GM21526 (cell line): ENCODE data around the gene TRAPPC3L.
"Not testable (repeated sequence)": the region's sequence is repeated elsewhere in the genome, so short reads cannot be mapped to it uniquely, and the experiment has no call there.

Experiments
- ATAC-seq: cut with Tn5 transposase; IDR thresholded peaks from one replicate; pipeline ENCODE4 v1.9.1; 2021; ENCODE audit warnings: moderate library complexity; ENCODE audit not compliant: unreplicated experiment, low FRiP score

TRAPPC3L gene

DNA sequence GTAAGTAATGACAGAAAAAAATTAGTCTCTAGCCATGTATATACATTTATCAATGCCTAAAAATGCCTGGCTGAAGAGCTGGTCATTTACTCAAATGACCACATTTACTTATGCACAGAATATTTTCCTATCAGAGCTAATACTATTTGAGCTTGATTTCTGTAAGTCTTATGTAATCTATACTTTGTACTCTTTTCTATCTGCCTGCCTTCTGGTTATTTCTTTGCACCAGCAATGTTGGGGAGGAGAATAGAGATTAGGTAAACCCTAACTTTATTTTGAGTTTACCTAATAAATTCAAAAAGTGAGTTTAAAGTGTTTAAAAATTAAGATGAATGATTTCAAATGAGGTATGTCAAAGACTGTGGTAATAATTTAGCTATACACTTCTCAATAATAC is 30.3 kb downstream of the TRAPPC3L start:
- ATAC-seq: no peak

DNA sequence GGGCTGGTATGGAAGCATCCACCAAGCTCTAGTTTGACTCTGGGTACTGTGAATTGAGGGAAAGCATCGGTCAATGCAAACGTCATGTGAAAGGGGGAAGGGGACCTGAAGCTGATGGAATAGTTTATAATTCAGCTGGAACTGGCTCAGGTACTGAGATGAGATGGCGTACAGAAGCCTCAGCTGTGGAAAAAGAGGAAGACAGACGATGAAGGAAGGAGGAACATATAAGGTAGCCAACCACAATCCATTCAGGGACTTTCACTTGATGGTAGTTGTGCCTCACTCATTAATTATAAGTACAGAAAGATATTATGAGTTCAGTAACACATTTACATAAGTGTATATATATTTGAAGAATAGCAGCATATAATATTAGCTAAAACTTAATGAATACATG is 31.4 kb downstream of the TRAPPC3L start:
- no peak for ATAC-seq

DNA sequence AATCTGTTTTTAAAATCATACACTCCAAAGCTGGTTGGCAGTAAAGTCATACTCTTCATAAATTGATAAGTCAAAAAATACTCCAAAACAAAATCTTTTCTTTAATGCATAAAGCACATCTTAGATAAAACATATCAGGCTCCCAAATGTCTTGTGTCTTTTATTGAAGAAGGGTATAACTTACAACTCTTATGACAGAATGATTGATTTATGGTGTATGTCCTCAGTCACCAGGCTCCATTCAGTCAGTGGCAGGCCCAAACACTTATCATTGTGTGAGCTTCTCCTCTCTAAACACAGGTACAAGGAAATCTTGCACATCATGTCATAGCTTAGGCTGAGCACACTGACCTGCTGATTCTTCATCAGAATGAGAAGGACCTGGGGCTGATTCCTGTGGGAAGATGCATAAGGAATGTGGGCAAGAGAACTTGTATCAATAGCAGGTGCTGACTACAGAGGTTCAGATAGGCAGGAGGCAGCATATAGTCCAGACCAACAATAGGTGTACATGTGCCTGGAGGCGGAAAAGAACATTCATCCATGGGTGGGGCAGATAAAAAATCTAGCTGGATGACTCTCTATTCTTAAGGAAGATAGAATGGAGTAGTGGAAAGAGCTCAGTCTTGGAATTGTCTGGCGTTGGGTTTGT is 32.1 kb downstream of the TRAPPC3L start:
- no peak for ATAC-seq

DNA sequence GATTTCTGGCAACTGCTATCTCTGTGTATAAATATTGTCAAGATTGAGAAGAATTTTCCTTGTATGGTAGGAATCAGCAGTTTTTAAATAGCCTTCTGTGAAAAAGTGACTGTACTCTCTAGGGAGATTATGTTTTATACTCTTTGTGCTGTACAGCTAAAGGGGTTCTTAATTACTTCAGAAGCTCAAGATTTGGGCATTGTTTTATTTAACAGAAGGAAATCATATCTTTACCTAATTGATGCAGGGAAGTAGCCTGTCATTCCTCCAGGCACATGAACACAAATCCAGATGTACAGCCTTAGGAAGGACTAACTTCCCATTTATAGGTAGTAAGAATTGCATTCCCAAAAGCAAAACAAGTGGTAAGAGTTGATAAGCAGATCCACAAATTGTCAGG is 32.8 kb downstream of the TRAPPC3L start:
- no peak for ATAC-seq

DNA sequence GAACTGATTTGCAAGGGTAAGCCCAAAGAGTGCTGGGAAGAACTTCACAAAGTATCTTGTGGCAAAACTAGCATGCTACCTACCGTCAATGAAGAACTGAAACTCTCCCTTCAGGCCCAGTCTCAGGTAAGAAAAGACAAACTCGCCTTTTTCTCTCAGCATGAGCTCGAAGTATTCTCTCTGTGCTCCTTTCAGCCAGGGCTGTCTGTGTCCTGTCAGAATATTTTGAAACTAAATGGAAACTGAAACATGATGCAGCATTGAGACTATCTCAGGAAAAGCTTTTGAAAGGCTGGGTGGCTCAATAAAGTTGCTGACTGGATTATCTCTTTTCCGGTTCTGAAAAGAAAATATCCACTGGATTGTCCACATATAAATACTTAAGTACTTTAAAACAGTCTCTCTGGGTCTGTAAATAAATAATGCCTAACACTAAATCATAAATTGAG is 33.3 kb downstream of the TRAPPC3L start:
- ATAC-seq: peak; percentile 98

DNA sequence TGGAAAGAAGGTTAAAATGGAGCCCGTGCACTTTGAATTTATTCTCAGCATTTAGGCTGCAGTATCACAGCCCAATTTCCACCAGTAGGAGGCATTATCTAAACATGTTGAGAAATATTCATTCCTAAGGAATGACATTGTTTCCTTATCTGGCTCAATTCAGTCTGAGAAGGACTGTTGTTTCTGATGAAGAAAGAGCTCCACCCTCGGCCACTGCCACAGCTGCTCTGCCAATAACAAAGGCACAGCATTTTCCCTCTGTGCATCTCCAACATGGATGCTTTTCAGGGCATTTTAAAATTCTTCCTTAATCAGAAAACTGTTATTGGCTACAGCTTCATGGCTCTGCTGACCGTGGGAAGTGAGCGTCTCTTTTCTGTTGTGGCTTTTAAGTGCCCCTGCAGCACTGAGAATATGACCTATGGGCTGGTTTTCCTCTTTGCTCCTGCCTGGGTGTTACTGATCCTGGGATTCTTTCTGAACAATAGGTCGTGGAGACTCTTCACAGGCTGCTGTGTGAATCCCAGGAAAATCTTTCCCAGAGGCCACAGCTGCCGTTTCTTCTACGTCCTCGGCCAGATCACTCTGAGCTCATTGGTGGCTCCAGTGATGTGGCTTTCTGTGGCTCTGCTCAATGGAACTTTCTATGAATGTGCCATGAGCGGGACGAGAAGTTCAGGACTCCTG is 33.9 kb downstream of the TRAPPC3L start, which contains the start of gene CALHM5:
TSS of gene CALHM5 (plus strand) at position 216 of the 687 bp plus-strand sequence. CDS start at position 274, 58 bp downstream.
- ATAC-seq: no peak

DNA sequence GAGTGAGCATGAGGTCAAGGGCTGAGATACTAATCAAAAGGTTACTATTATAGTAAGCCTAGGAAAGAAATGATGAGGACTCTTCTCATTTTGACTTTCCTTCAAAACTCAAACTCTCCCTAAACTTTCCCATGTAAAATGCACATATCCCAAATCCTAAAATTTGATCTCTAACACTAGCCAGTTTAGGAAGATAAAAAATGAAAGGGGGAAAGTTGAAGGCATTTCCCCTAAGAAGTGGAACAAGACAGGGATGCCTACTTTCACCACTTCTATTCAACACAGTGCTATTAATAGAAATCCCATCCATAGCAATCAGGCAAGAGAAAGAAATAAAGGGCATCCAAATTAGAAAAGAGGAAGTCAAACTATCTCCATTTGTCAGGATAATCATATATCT is 37.0 kb downstream of the TRAPPC3L start:
- ATAC-seq: no peak

DNA sequence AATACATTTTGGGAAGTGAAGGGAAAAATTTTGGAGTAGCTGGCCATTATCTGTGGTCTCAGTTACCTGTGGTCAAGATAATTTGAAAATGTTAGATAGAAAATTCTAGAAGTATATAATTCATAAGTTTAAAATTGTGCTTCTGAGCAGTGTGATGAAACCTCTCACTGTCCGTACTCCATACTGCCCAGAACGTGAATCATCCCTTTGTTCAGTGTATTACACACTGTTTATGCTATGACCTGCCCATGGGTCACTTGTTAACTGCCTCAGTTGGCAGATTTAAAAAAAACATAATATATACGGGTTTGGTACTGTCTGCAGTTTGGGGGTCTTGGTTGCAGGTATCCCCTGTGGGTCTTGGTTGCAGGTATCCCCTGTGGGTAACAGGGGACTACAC is 38.2 kb downstream of the TRAPPC3L start:
- no peak for ATAC-seq

DNA sequence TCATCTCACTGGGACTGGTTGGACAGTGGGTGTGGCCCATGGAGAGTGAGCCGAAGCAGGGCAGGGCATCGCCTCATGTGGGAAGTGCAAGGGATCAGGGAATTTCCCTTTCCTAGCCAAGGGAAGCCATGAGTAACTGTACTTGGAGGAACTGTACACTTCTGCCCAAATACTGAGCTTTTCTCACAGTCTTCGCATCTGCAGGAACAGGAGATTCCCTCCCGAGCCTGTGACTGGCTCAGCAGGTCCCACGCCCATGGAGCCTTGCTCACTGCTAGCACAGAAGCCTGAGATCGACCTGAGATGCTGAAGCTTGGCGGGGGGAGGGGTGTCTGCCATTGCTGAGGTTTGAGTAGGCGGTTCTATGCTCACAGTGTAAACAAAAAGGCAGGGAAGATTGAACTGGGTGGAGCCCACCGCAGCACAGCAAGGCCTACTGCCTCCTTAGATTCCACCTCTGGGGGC is 44.5 kb downstream of the TRAPPC3L start:
- no peak for ATAC-seq

DNA sequence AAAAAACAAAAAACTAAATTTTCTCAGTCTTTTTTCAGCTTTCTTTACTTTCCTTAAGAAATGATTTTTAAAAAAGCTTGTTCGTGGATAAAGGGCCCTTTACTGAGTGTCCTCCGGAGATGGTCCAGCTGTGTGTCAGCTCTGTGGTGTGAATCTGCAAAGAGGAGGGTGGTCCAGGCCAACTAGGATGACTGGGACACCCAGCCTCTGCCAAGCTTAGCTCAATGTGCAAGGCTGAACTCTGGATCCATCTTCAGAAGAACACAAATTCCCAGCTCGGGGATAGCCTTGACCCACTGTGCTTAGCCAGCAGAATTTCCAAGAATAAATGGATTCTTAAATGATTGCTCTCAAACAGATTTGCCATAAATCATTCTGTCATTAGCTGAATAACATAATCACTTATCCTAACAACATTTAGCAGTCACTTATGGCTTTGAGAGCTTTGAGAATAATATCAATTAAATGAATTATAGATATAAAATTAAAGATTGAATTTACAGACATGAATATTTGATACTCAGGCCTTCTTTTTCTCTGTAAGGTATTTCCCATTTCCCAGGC is 48.3 kb downstream of the TRAPPC3L start:
- no peak for ATAC-seq

DNA sequence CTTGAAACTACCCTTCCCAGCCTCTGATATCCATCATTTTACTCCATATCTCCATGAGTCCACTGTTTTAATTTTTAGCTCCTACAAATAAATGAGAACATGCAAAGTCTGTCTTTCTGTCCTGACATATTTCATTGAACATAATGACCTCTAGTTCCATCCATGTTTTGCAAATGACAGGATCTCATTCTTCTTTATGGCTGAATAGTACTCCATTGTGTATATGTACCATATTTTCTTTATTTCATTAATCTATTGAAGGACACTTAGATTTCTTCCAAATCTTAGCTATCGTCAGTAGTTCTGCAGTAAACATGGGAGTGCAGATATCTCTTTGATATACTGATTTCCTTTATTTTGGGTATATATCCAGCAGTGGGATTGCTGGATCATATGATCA is 50.3 kb downstream of the TRAPPC3L start:
- ATAC-seq: not testable (repeated sequence)

DNA sequence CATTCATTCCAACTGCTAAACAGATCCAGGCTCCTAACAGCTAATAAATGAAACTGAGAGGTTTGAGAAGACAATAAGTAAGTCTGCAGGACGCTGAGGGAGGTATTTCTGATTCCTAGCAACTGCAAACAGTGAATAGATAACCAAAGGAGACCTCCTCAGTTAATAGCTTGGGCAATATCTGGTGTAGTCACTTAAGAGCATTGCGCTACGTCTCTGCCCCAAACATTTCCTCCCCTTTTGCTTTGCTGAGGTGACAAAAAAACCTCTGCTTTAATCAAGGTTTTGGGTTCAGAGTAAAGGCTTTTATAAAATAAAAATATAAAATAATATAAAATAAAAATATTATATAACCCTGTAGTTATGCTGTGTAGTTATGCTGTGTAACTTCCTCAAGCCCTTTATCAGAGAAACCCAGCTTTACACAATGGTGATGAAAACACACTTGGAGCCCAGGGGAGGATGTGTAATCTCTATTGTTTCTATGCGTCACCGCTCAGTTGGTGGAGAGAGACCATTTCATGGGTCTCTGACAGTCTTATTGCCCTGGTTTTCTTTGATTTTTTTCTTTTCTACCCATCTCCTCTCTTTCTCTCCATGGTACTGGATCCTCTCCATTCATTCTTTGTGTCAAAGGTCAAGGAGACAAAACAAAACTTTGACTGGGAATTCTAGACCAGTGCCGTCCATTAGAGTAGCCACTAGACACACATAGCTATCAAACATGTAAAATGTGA is 53.0 kb downstream of the TRAPPC3L start:
- no peak for ATAC-seq

DNA sequence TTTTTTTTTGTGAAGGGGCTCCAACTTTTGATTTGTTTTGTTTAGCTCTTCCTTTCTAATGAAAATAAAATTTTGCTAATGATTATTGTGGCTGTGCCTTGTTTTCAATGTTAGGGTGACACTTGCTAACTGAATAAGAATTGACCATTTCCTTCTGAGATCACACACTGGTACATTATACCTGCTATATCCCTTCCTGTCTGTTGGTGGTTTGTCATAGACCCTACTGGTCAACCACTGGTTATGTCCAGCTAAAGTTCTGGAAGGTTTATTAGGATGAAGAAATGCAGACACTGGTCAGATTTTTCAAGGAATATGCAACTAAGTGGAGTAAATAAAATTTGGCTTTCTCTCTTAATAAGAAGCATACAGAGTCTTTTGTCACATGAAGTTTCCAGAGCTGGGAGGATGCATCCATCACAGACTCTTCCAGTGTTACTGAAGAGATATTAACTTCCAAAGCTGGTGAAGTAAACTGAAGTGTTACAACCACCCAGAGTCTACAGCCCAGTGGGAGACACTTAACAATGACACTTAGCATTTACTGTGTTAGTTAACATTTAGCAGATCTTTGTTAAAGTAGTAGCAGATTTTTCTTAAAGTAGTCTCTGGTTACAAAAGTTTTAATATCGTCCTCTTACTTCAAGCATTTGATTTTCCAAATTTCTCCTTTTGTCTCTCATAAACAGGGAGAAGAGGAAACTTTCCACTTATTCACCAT is 53.7 kb downstream of the TRAPPC3L start:
- no peak for ATAC-seq

DNA sequence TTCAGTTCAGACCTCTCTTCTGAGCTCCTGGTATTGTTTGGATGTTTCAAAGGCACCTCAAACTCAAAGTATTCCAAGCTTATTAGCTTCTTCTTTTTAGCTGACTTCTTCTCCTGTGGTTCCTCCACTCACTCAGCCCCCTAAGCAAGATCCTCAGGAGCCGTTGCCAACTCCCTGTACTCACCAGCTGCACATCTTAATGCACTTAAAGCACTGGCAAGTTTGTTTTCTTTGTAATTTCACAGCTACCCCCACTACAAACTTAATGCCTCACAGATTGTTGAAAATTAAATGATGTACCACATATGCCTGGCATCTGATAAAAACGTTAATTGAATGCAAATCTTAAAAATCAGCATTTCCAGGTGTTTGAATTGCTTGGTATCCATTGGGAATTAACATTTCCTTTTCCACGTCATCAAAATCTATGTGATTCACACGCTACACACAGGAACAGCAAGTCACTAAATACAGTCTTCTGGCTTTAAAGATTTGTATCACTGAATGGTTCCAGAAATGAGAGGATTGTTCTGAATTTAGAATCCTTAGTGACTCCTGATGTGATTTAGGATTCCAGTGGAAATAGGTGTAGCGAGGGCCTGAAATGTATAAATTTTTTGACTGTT is 59.8 kb downstream of the TRAPPC3L start:
- no peak for ATAC-seq

DNA sequence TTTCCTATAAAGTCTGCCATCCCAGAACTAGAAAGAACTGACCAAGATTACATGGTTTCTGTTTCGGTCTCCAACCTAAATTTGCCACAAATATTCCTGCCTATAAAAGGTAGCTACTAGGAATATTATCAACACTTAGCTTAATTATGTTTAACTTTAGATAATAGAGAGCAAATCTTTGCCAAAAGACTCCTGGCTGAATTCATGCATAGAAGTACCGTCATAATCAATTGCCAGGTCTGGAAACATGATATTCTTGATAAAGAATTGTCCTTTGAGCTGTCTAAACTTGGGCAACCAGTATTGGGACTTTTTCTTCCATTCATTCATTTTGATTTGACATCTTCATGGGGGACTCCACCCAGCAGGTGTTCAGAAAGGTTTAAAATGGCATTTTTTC is 61.9 kb downstream of the TRAPPC3L start:
- no peak for ATAC-seq

DNA sequence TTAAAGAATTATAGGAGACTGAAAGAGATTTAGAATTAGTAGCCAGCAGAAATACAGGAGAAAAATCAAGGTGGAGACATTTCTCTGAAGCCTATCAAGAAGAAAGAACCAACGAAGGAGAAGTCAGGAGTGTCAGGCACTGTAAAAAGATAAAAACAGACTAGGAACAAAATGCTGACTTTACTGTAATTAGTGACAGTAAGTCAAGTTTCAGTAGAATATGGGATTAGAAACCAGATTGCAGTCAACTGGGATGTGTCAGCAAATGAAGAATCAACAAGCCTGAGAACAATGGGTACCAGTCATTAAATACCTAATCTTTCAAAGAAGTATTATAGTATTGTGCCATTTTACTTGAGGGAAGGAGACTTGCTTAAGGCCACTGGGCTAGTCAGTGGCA is 62.7 kb downstream of the TRAPPC3L start:
- ATAC-seq: no peak

DNA sequence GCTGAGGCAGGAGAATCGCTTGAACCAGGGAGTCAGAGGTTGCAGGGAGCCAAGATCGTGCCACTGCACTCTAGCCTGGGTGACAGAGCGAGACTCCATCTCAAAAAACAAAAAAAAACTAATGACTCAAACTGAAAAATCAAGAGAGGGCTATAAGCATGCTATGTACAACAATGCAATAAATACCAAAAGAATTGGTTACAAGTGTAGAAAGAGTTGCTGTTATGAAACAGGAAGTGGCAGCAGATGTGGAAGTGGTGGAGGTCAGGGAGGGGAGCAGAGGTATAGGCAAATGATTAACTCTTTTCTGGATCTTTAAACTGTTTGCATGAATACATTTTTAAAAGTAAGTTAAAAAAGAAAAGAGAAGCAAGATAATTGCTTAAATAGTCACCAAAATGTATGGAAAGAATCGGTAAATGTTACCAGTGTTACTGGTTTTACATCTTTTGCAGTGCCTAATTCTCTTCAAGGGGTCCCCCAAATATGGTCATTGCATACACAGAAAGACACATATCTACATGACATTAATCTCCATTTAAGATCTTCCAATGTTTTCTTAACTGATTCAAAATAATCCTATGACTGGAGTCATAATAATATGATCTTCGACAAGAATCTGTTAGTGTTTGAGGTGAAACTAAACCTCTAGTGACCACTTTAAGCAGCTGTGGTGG is 69.3 kb downstream of the TRAPPC3L start:
- peak; percentile 100 for ATAC-seq

DNA sequence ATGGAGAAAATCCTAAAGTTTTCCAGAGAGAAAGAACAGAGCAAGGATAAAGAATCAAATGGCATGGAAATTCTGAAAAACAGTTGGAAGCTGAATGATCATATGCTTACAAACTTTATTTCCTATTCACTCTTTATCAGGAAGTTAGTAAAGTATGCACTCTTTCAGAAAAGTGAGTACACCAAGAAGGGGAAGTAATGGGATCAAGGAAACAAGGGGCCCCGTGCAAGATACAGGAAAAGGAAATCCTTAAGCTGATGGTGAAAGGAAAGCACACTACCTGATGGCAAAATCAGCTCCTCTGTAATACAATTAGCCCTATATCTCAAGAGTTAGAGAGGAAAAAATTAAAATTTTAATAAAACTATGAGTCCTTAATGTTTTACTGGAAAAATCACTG is 70.3 kb downstream of the TRAPPC3L start:
- ATAC-seq: no peak

DNA sequence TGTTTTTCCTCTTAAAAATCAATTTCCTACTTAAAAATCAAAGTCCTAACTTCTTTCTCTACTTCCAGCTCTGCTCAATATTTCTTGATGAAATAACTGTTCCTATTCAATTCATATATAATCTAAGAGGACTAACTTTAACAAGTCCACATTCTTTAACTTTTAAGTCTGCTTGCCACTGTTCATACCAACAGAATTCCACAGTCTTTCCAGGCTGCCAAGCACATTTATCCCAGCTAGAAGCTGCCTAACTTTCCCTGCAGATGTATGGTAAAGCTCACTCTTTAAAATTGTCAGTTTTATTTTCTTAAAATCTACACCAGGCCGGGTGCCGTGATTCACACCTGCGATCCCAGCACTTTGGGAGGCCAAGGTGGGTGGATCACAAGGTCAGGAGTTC is 72.8 kb downstream of the TRAPPC3L start:
- no peak for ATAC-seq
